ENCODE data around the gene TMEM232.
"Not testable (repeated sequence)": the region's sequence is repeated elsewhere in the genome, so short reads cannot be mapped to it uniquely, and the experiment has no call there.

The TMEM232 gene

GRCh38 chr5:110705349-110705748, 21.1 kb downstream of the TMEM232 start:
- DNase-seq = no peak

GRCh38 chr5:110703481-110703880, 23.0 kb downstream of the TMEM232 start:
- no peak for DNase-seq

DNA sequence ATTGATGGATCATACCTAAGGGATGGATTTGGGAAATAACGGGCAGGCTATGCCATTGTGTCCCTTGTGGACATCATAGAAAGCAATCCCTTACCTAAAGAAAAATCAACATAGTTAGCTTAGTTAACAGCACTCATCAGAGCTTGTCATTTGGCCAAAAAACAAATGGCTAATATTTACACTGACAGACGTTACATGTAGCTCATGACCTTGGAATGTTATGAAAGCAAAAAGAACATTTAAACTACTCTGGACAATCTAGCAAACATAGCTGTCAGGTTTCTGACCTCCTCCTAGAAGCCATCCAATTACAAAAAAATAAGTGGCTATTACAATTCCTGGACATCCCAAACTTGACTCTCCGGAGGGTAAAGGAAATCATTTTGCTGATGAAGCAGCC, 23.8 kb downstream of the TMEM232 start:
- DNase-seq = no peak

GRCh38 chr5:110702300-110702699, 24.2 kb downstream of the TMEM232 start:
- DNase-seq = no peak

DNA sequence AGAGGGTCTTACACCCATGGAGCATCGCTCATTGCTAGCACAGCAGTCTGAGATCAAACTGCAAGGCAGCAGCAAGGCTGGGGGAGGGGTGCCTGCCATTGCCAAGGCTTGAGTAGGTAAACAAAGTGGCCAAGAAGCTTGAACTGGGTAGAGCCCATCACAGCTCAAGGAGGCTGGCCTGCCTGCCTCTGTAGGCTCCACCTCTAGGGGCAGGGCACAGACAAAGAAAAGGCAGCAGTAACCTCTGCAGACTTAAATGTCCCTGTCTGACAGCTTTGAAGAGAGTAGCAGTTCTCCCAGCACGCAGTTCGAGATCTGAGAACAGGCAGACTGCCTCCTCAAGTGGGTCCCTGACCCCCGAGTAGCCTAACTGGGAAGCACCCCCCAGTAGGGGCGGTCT, 33.8 kb downstream of the TMEM232 start:
- DNase-seq = not testable (repeated sequence)

DNA sequence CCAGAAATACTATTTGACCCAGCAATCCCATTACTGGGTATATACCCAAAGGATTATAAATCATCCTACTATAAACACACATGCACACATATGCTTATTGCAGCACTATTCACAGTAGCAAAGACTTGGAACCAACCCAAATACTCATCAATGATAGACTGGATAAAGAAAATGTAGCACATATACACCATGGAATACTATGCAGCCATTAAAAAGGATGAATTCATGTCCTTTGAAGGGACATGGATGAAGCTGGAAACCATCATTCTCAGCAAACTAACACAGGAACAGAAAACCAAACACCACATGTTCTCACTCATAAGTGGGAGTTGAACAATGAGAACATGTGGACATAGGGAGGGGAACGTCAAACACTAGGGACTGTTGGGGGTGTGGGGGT, 35.9 kb downstream of the TMEM232 start:
- not testable (repeated sequence) for DNase-seq

DNA sequence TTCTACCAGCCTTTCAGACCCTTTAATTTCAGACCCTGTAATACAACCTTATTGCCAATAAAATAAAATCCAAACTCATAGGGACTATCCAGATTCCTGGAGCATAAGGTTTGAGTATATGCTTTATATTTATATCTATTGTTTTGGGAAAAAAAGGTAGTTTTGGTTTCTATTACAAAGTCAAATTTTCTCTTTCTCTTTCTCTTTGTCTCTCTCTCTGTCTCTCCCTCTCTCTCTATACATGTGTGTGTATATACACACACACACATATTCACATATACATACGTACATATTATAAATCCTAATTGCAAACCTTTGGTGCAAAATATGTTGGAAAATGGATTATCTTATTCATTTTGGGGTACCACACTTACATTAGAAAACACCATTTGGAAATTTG, 39.0 kb downstream of the TMEM232 start:
- DNase-seq = no peak

DNA sequence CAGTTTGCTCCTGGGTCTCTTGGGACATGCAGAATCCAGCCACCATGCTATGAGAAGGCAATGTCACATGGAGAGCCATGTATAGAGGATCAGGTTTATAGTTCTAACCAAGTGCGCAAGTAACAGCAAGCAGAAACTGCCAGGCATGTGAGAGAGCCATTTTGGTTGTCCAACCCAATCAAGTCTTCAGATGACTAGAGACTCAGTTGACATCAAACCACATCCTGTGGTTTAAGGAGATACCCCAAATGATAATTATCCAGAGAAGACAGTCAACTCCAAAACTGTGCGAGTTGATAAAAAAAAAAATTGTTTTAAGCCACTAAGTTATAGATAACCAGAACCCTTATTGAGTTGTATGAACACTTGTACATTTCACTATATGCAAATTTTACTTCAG, 40.2 kb downstream of the TMEM232 start:
- DNase-seq = no peak

DNA sequence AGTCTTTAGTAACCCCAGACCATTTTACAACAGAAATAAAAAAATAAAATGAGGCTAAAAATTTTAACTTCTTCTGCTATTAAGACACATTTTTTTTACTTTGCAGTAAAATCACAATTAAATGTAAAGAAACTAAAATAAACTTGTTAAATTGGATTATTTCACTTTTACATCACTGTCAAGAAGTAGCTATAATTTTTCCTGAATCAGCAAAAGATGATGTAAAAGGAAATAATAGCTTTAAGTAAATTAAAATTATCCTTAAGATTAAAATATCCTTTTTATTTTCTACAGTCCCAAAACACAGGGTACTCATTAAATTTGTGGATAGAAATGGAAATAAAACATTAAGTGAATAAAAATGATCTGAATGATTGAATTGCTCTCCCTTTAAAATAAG, 44.5 kb downstream of the TMEM232 start:
- DNase-seq = no peak

- no peak for DNase-seq
Measured at GRCh38 chr5:110681109-110681508, 45.4 kb downstream of the TMEM232 start.

GRCh38 chr5:110676554-110676953, 49.9 kb downstream of the TMEM232 start:
- DNase-seq = not testable (repeated sequence)

- DNase-seq = no peak
Measured at GRCh38 chr5:110665184-110665726, 61.2 kb downstream of the TMEM232 start.

GRCh38 chr5:110663525-110663924, 62.9 kb downstream of the TMEM232 start:
- DNase-seq = no peak

GRCh38 chr5:110658006-110658405, 68.5 kb downstream of the TMEM232 start:
- DNase-seq = no peak

DNA sequence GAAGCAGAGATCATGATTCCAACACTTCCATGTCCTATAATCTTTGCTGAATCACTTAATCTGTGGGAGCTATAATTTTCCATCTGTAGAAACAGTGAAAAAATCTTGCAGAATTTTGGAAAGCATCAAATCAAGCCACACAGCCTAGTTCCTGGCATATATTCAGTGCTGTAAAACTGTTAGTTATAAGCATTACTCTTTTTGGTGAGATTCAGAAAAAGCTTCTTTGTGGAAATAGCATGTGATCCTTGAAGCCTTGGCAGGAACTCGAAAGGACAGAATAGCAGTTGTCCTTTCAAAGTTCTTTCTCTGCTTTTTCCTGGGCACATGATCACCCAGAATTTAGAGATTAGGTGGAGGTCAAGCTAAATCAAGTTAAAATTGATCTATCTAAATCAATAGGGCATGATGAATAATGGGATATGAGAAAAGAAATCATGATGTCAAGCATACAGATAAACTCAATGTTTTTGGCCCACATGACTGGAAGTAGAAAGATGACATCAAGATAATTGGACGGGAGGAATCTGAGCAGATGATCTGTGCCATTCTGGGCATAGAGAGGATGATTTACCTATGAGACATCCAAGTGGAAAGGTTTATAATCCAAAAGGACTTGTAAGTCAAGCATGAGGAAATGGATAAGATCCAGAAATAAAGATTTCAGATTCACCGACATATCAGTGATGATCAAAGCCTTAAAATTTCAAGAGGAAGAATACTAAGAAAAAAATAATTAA, 73.1 kb downstream of the TMEM232 start:
- DNase-seq = no peak

DNA sequence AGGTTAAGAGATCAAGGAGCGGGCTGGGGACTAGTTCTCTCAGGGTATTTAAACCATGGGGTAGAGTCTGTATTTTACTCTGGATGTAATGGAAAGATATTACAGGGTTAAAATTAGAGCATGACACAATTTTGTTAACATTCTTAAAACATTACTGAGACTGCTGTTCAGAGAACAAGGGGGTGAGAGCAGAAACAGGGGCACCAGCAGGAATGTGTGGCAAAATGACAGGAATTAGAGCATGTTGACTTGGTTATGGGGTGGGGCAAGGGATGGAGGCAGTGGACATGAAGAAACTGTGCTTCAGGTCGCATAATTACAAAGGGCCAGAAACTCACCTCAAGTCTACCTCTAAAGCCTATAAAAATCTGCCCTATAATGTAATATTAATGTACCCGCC, 75.0 kb downstream of the TMEM232 start:
- no peak for DNase-seq

GRCh38 chr5:110644357-110644756, 82.1 kb downstream of the TMEM232 start:
- no peak for DNase-seq

GRCh38 chr5:110638970-110639902, 87.2 kb downstream of the TMEM232 start:
- no peak for DNase-seq

DNA sequence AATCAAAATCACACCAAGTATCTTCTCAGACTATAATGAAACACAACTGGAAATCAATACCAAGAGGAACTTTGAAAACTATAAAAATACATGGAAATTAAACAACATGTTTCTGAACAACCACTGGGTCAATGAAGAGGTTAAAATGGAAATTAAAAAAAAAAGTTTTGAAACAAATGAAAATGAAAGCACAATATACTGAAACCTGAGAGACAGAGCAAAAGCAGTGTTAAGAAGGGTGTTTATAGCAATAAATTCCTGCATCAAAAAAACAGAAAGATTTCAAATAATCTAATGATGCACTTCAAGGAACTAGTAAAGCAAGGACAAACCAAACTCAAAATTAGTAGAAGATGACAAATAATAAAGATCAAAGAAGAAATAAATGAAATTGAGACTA, 92.0 kb downstream of the TMEM232 start:
- DNase-seq = no peak

DNA sequence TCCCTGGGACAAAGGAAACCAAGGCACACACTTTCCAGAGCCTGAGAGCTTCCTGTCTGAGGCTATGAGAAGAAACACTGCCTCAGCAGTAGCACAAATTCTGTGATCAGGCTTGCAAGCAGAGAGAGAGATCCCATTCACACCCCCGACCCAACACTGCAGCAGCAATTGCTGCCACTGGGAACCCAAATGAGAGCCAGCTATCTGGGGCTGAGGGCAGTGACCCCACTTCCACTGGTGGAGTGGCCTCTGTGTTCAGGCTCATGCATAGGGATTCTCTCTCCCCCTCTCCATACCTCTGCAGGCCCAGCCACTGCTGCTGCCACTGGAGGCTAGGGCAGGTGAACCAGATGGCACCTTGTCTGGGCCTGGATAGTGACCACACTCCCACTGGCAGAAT, 95.2 kb downstream of the TMEM232 start:
- DNase-seq = no peak

GRCh38 chr5:110630350-110630749, 96.1 kb downstream of the TMEM232 start:
- DNase-seq = no peak

DNA sequence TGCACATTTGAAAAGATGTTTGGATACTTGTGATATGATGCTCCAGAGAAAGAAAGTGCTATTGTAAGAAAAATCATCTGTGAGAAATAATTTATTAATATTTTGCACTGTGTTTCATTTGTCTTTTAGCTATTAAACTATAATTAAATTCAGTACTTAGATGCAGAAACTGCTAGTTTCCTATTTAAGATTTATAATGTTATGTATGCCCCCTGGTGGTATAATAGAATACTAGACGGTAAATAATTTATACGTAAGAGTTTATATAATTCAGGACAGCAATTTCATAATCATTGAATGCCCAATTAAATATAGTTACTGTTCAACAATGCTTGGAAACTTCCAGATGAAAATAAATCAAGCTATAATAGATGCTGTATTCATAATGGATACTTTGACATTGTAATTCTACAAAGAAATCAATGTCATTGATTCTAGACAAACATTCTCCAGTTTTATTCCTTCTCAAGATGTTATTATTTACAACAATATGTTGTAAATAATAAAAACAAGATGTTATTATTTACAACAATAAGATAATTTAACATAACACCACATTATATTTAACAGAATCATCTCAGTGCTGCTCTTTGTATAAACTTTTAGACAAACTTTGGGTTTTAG, 101.0 kb downstream of the TMEM232 start:
- DNase-seq = peak in 1 of 2 experiments; percentile 62

DNA sequence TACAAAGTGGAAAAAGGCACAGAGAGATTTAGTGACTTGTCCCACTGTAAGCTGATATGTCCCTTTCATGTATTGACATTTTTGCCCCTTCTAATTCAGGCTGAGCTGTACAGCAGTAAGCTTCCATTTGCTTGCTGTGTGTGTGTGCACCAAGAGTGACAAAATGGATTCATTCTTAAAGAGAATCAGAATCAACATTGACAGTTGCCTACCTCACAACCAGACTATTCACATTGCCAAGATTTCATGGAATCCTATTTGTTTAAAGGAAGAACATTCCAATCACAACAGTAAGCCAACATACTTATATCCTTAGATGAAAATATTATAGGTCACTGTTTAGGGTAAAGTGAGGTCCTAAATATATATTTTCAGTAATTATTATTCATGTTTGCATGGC, 102.6 kb downstream of the TMEM232 start:
- DNase-seq = no peak
